ENCODE measurements around the gene TRAF1.

TRAF1 gene

GRCh38 chr9:120892748-120893610 is 33.6 kb downstream of the TRAF1 start:
- DNase-seq (ENCODE audit: low read depth, low spot score), result no peak
- H3K4me3 ChIP-seq (ENCODE audit: low read depth, low read length), result no peak overlapping the region
- POLR2A ChIA-PET, result no interaction called here
- TF ChIP-seq CTCF (IDR thresholded peaks at IDR 0.05; ENCODE audit: insufficient read depth, low read length, missing control alignments), result no peak
- CTCF ChIA-PET, result interaction anchor here (1.1 to 1.7 kb wide), 2 partner anchors 10 to 11 kb away, joined by 3 read pairs; no protein-coding TSS in a partner anchor

GRCh38 chr9:120891884-120892747 is 34.5 kb downstream of the TRAF1 start:
- no peak for DNase-seq (ENCODE audit: low read depth, low spot score)
- TF ChIP-seq CTCF (IDR thresholded peaks at IDR 0.05; ENCODE audit: insufficient read depth, low read length, missing control alignments), result no peak
- no peak overlapping the region for H3K4me3 ChIP-seq (ENCODE audit: low read depth, low read length)
- ChIA-PET CTCF (interaction anchor here (0.8 to 1.7 kb wide), 3 partner anchors 9 to 137 kb away, joined by 3 read pairs; no protein-coding TSS in a partner anchor), POLR2A (no interaction called here)

DNA sequence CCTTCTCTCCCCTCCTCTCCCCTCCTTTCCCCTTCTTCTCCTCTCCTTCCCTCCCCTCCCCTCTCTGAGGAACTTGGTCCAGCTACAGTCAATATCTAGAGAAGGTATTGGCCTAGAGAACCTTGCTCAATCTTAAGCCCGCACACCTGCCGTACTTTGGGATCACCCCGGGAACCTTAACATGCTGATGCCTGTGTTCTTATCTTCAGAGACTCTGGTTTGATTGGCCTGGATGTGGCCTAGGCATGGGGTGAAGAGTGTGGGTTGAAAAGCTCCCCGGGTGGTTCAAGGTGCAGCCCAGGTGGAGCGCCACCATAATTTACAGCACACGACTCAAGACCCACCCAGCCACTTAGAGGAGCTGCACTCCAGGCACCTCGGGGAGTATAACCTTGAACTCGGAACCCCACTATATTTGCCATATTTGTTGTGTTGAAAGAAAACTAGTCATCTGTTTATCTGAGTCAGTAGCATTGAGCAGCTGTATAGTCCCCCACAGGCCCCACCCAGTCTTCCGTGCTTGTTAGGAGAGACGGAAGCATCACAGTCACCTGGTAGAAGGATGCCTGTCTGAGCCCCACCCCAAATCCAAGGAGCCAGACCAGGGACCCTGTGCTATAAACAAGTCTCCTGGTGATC is 35.2 kb downstream of the TRAF1 start:
- ChIA-PET POLR2A (no interaction called here), CTCF (interaction anchor here (0.8 to 1.7 kb wide), 3 partner anchors 13 to 136 kb away, joined by 3 to 4 read pairs (median 3); no protein-coding TSS in a partner anchor)
- no peak overlapping the region for H3K4me3 ChIP-seq (ENCODE audit: low read depth, low read length)
- no peak for DNase-seq (ENCODE audit: low read depth, low spot score)
- TF ChIP-seq CTCF (IDR thresholded peaks at IDR 0.05; ENCODE audit: insufficient read depth, low read length, missing control alignments), result no peak

DNA sequence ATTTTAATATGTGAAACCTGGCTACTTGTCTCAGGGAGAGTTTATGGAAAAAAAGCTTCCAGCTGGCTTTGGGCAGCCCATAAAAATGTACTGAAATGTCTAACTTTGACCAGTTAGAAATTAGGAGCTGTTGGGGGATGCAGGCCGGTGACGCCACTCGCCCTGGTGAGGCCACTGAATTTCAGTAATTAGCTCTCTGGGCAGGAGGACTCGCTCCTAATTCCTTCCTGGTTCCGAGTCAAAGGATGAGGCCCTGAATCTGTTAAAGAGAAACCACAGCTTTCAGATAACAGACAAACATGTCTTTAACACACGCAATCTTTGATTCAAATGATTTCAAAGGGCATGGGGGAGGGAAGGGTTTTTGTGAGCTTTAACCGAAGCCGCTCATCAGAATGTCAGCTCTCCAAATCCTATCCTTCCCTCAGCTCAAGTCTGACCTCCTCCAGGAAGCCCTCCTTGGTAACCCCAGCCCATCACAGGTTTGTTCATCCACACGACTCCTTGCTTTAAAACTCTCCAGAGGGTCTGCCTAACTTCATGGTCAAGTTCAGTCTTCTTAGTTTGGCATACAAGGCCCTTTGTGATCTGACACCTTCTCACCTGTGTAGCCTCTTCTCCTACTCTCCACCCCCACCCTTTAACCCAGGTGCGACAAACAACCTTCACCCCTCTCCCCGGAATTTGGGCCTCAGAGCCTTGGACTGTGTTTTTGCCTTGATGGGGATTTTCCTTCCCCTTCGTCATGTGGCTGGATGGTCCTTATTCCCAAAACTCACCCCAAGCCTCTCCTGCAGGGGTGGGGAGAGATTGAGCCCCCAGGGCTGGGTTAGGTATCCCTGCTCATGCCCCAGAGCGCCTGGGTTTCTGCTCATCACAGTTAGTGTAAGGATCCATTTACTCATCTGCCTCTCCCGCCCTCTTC is 36.0 kb downstream of the TRAF1 start:
- CTCF ChIA-PET, result interaction anchor here (1.2 to 1.4 kb wide), 2 partner anchors 22 to 46 kb away, joined by 4 read pairs; no protein-coding TSS in a partner anchor
- POLR2A ChIA-PET, result interaction anchor here (0.6 kb wide), 1 partner anchor 40 kb away, joined by 3 read pairs; no protein-coding TSS in a partner anchor
- no peak overlapping the region for H3K4me3 ChIP-seq (ENCODE audit: low read depth, low read length)
- no peak for TF ChIP-seq CTCF (IDR thresholded peaks at IDR 0.05; ENCODE audit: insufficient read depth, low read length, missing control alignments)
- no peak for DNase-seq (ENCODE audit: low read depth, low spot score)

DNA sequence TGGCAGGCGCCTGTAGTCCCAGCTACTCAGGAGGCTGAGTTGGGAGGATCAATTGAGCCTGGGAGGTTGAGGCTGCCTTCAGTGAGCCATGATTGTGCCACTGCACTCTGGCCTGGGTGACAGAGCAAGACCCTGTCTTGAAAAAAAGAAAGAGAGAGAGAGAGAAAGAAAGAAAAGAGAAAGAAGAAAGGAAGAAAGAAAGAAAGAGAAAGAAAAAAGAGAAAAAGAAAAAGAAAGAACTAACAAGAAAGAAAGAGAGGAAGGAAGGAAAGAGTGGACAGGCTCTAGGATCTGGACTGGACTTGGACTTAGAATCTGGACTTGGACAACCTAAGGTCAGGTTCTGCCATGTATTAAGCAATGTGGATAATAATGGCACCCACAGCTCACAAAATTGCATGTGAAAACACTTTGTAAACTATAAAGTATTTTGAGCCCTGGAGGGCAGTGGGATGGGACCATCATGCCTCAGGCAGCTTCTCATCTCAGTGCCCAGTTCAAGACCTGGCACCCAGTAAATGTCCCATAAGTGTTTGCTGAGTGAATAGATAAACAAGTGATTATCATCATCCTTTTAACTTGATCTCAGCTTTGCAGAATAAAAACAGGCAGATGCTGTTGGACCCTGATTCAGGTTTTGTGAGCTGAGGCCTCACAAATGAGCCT is 36.9 kb downstream of the TRAF1 start:
- no peak for DNase-seq (ENCODE audit: low read depth, low spot score)
- H3K4me3 ChIP-seq (ENCODE audit: low read depth, low read length), result no peak overlapping the region
- CTCF ChIA-PET, result interaction anchor here (1.2 to 1.4 kb wide), 2 partner anchors 21 to 47 kb away, joined by 4 read pairs; no protein-coding TSS in a partner anchor
- no peak for TF ChIP-seq CTCF (IDR thresholded peaks at IDR 0.05; ENCODE audit: insufficient read depth, low read length, missing control alignments)
- POLR2A ChIA-PET, result no interaction called here

Measured in AG04449 (cell line).